ENCODE data around the gene TBX18.
A peak's percentile ranks its signal among the peaks of the same experiment; 100 is the strongest.

The TBX18 gene

GRCh38 chr6:84772428-84773132, 8.2 kb upstream of the TBX18 start:
- DNase-seq (ENCODE audit: low read depth in 3 of 3) = no peak

- no peak for DNase-seq (ENCODE audit: low read depth in 3 of 3)
Observed at GRCh38 chr6:84771756-84772356, 7.5 kb upstream of the TBX18 start.

GRCh38 chr6:84771125-84771755, 6.8 kb upstream of the TBX18 start:
- no peak for DNase-seq (ENCODE audit: low read depth in 3 of 3)

GRCh38 chr6:84770521-84770920, 6.1 kb upstream of the TBX18 start:
- no peak for DNase-seq (ENCODE audit: low read depth in 3 of 3)

GRCh38 chr6:84769306-84769705, 4.9 kb upstream of the TBX18 start:
- DNase-seq (ENCODE audit: low read depth in 3 of 3) = no peak

GRCh38 chr6:84768442-84769174, 4.2 kb upstream of the TBX18 start:
- DNase-seq (ENCODE audit: low read depth in 3 of 3) = no peak

- DNase-seq (ENCODE audit: low read depth in 3 of 3) = no peak
Observed at GRCh38 chr6:84767526-84768201, 3.3 kb upstream of the TBX18 start.

- DNase-seq (ENCODE audit: low read depth in 3 of 3) = no peak
Observed at GRCh38 chr6:84766799-84767525, 2.6 kb upstream of the TBX18 start.

- DNase-seq (ENCODE audit: low read depth in 3 of 3) = no peak
Observed at GRCh38 chr6:84766118-84766798, 1.9 kb upstream of the TBX18 start.

- DNase-seq (ENCODE audit: low read depth in 3 of 3) = peak in 1 of 3 experiments; percentile 3
Observed at GRCh38 chr6:84763886-84764331, 489 bp downstream of the TBX18 start.

- peak in 1 of 3 experiments; percentile 2 for DNase-seq (ENCODE audit: low read depth in 3 of 3)
Observed at GRCh38 chr6:84763003-84763885, 1.2 kb downstream of the TBX18 start.

- no peak for DNase-seq (ENCODE audit: low read depth in 3 of 3)
Observed at GRCh38 chr6:84762220-84763002, 2.0 kb downstream of the TBX18 start.

GRCh38 chr6:84758486-84758885, 5.9 kb downstream of the TBX18 start:
- no peak for DNase-seq (ENCODE audit: low read depth in 3 of 3)

- DNase-seq (ENCODE audit: low read depth in 3 of 3) = no peak
Observed at GRCh38 chr6:84756877-84757276, 7.5 kb downstream of the TBX18 start.

- DNase-seq (ENCODE audit: low read depth in 3 of 3) = no peak
Observed at GRCh38 chr6:84756466-84756865, 7.9 kb downstream of the TBX18 start.

GRCh38 chr6:84753173-84753572, 11.2 kb downstream of the TBX18 start:
- no peak for DNase-seq (ENCODE audit: low read depth in 3 of 3)

- DNase-seq (ENCODE audit: low read depth in 3 of 3) = no peak
Observed at GRCh38 chr6:84752118-84752850, 12.1 kb downstream of the TBX18 start.

GRCh38 chr6:84749181-84749580, 15.2 kb downstream of the TBX18 start:
- DNase-seq (ENCODE audit: low read depth in 3 of 3) = no peak

Measured in stimulated activated CD4-positive, alpha-beta T cell treated with anti-CD3 and anti-CD28 coated beads, TNF-alpha, amount 100 ng/mL, for 24 hours (primary cell).